NCI-H1694 treated with DMSO at 0.1 percent for 48 hours (cell line): Measurements from ENCODE around the gene PHPT1.
A peak's percentile ranks its signal among the peaks of the same experiment; 100 is the strongest.
"Not testable (repeated sequence)": the region's sequence is repeated elsewhere in the genome, so short reads cannot be mapped to it uniquely, and the experiment has no call there.

ENCODE experiments used
- DNase-seq: peaks from one replicate; lab custom pipeline; 2025; lab: John Stamatoyannopoulos, UW

PHPT1 gene

GRCh38 chr9:136860933-136861873, 12.0 kb downstream of the PHPT1 start:
- DNase-seq, result no peak

DNA sequence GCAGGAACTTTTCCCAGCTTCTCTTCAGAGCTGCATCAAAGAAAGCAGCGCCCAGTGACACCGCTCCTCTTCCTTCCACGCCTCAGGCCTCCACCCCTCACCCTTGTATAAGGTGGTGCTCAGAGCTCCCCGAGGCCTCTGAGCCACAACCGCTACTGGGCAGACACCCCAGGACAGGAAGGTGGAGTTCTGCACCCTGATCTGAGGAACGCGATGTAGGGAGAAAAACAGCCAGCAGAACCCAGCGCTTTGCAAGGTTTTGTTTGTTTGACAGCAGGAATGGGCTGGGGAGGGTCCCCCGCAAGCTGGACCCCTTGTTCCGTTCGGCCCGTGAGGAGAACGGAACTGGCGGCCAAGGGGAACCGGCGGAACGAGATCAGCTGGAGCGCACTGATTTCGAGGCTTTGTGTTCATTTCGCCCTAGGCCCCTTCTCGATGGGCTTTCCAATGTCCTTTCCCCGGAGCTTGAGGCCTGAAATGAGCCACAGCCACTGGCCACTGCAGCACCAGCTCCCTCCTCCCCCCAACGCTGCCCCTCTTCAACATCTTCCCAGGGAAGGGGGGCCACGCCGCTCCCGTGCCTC, 12.8 kb downstream of the PHPT1 start:
- no peak for DNase-seq

DNA sequence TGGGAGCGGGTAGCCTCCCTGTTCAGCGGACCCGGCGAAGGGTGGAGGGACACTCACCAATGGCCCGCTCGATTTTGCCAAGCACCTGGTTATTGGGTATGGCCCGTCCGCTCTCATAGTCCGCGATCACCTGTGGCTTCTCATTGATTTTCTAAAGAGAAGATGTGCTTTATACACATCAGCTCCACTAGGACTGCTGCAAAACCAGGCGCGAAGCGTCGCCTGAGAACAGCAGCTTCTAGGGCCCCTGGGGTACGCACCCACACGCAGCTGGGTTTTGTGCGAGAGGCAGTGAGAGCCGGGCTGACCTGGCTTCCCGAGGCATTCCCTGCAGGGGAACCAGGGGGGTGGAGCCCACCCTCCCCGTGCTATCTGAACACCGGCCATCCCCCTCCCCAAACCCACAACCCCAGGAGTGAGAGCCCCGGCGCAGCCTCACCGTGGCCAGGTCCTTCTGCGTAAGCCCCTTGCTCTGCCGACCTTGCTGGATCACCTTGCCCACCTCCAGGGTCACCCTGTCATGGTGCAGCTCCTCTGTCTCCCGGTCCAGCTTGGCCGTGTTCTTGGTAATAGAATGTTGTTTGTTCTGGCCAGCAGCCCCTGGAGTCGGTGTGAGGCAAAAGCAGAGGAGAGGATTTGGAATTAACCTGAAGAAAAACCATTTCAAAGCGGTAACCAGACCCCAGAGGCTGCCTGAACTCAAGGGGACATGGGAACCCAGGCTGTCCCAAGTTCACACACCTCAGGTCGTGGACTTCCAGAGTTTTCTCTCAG, 13.8 kb downstream of the PHPT1 start:
- DNase-seq, result no peak

DNA sequence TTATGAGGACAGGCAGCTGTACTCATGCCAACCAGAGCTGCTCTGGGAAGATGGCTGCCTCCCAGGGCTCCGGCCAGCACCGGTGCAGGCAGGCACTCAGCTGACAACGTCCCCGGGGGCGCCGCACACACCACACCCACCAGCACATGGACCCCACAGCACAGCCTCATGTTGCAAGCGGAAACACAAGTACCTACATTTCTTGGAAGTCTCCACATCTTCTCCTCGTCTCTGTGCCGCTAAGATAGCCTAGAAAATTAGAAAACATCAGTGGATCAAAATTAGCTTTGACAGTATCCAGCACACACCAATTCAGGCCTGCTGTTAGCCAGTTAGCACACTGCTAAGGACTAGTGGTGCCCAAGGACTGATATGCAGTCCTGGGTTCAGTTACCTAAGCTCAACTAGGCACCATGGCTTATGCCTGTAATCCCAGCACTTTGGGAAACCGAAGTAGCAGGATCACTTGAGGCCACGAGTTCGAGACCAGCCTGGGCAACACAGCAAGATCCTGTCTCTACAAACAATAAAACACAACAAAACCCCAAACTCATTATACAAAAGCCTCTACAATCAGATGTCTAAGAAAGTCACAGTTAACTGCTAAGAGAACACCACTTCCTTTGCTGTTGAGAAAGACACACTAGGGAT, 14.5 kb downstream of the PHPT1 start:
- DNase-seq, result no peak

- no peak for DNase-seq
These were observed 16.0 kb downstream of the PHPT1 start for GRCh38 chr9:136865041-136865767.

DNA sequence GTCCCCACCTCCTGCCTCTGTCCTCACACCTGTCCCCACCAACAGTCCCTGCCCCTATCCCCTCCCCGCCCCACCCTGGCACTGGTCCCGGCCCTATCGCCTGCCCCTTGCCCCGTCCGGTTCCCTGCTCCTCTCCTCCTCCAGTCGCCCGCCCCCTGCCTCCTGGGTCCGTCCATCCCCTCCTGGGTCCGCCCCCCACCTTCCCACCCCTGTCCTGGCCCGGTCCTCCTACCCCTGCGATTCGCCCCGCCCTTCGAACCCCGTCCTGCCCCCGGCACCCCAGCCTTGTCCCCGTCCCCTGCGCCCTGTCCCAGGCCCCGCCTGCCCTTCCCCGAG, 16.5 kb downstream of the PHPT1 start:
- DNase-seq, result no peak

GRCh38 chr9:136866898-136867421, 17.8 kb downstream of the PHPT1 start:
- not testable (repeated sequence) for DNase-seq

DNA sequence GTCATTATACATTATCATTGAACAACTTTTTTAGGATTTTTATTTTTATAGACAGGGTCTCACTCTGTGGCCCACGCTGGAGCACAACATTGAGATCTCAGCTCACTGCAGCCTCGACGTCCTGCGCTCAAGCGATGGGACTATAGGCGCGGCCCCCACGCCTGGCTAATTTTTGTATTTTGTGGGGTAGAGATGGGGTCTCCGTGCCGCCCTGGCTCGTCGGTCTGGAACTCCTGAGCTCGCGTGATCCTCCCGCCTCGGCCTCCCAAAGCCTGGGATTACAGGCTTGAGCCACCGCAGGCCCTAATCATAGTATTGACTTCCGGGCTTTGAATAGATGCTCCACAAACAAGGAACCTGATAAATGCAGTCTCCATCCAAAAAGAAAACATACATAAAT, 18.3 kb downstream of the PHPT1 start:
- no peak for DNase-seq

- DNase-seq, result no peak
These were observed 18.7 kb downstream of the PHPT1 start for GRCh38 chr9:136867917-136868316.

- DNase-seq, result no peak
These were observed 19.4 kb downstream of the PHPT1 start for GRCh38 chr9:136868644-136869043.

GRCh38 chr9:136869611-136870010, 20.4 kb downstream of the PHPT1 start:
- DNase-seq, result not testable (repeated sequence)

GRCh38 chr9:136875155-136875554, 25.9 kb downstream of the PHPT1 start:
- no peak for DNase-seq

DNA sequence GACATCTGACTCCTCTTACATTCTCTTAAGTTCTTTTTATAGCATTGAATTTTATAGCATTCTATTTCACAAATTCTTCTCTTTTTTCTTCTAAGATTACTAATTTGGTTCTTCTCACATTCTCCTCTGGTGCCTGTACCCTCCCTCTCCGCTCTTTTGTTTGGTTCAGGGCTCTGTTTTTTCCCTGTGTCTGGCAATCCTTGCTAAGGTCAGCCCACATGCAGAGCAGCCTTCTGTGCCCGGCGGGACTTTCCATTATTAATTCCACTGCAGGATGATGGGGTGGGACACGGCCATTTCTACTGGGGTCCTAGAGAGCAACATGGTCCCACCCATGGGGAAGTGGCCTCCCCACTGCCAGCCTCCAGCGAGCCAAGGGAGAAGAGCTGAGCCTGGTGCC, 27.3 kb downstream of the PHPT1 start:
- DNase-seq, result no peak

- no peak for DNase-seq
These were observed 31.4 kb downstream of the PHPT1 start for GRCh38 chr9:136880651-136881050.

DNA sequence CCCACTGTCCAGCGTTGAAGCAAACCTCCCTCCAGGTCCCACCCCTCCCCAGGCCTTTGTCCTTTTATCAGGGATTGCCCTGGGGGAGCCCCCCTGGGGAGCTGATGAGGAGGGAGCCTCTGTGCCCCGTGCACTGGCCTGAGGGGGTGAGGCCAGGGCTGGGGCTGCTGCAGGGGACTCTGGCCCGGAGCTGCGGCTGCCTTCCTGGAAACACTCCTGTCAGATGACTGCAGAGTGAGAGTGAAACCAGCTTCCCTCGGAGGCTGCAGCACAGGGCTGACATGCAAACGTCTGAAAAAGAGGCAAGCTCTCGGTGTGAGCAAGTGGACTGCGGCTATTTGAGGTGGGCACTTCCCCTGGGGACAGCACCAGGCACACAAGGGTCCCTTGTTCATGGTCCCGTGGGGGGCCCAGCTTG, 32.5 kb downstream of the PHPT1 start:
- no peak for DNase-seq

GRCh38 chr9:136882109-136882946, 33.1 kb downstream of the PHPT1 start:
- DNase-seq, result no peak

GRCh38 chr9:136882947-136883283, 33.7 kb downstream of the PHPT1 start:
- DNase-seq, result not testable (repeated sequence)

DNA sequence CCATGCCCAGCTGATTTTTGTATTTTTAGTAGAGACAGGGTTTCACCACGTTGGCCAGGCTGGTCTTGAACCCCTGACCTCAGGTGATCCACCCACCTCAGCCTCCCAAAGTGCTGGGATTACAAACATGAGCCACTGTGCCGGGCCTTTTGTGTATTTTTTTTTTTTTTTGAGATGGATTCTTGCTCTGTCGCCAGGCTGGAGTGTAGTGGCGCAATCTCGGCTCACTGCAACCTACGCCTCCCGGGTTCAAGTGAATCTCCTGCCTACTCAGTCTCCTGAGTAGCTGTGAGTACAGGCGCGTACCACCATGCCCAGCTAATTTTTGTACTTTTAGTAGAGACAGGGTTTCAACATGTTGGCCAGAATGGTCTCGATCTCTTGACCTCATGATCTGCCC, 34.5 kb downstream of the PHPT1 start:
- not testable (repeated sequence) for DNase-seq

GRCh38 chr9:136885950-136886578, 36.9 kb downstream of the PHPT1 start, which contains the start of gene TRAF2:
TSS of gene TRAF2 (plus strand) at chr9:136886516. CDS start at chr9:136898741, 12,225 bp downstream.
- DNase-seq, result peak; percentile 90
